Retinal pigment epithelial cell (primary cell): ENCODE measurements around the gene EID3.

Experiments used
- DNase-seq: peaks from one replicate; pipeline ENCODE4 v3.0.0-alpha.2; 2010; ENCODE audit warnings: low read depth
- H3K4me3 ChIP-seq: 2 replicates; pipeline ENCODE4 v1.5.1; 2011; ENCODE audit warnings: mild to moderate bottlenecking, low read length, control low read depth, moderate library complexity
- TF ChIP-seq, protein P1 (sequence below): conservative IDR thresholded peaks from 2 replicates; pipeline ENCODE4 v1.5.1; 2011; ENCODE audit warnings: low read depth, low read length, control low read depth, inconsistent platforms

Gene EID3

GRCh38 chr12:104295954-104296353 is 7.6 kb upstream of the EID3 start:
- H3K4me3 ChIP-seq, result no peak overlapping the region
- TF ChIP-seq, protein P1, sequence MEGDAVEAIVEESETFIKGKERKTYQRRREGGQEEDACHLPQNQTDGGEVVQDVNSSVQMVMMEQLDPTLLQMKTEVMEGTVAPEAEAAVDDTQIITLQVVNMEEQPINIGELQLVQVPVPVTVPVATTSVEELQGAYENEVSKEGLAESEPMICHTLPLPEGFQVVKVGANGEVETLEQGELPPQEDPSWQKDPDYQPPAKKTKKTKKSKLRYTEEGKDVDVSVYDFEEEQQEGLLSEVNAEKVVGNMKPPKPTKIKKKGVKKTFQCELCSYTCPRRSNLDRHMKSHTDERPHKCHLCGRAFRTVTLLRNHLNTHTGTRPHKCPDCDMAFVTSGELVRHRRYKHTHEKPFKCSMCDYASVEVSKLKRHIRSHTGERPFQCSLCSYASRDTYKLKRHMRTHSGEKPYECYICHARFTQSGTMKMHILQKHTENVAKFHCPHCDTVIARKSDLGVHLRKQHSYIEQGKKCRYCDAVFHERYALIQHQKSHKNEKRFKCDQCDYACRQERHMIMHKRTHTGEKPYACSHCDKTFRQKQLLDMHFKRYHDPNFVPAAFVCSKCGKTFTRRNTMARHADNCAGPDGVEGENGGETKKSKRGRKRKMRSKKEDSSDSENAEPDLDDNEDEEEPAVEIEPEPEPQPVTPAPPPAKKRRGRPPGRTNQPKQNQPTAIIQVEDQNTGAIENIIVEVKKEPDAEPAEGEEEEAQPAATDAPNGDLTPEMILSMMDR, result no peak
- DNase-seq, result no peak

DNA sequence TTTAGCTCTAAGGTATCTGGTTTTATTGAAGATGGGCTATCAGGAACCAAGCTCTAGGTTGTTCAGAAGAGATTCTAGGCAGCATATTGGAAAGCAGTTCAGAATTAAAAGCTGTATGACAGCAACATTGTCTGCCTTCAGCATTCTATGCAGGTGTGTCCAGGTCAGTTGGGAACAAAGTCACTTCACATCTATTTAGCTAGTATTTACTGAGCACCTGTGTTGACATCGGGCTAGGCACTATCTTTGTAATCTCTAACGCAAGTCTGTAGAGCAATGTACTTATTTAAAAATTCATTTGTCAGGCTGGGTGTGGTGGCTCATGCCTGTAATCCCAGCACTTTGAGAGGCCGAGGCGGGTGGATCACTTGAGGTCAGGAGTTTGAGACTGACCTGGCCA is 6.8 kb upstream of the EID3 start:
- TF ChIP-seq, protein P1, result no peak
- no peak for DNase-seq
- no peak overlapping the region for H3K4me3 ChIP-seq

- TF ChIP-seq, protein P1, result no peak
- DNase-seq, result no peak
- H3K4me3 ChIP-seq, result no peak overlapping the region
Observed at GRCh38 chr12:104297477-104298113, 5.9 kb upstream of the EID3 start.

GRCh38 chr12:104299842-104300481 is 3.6 kb upstream of the EID3 start:
- no peak overlapping the region for H3K4me3 ChIP-seq
- DNase-seq, result no peak
- TF ChIP-seq, protein P1, result no peak

DNA sequence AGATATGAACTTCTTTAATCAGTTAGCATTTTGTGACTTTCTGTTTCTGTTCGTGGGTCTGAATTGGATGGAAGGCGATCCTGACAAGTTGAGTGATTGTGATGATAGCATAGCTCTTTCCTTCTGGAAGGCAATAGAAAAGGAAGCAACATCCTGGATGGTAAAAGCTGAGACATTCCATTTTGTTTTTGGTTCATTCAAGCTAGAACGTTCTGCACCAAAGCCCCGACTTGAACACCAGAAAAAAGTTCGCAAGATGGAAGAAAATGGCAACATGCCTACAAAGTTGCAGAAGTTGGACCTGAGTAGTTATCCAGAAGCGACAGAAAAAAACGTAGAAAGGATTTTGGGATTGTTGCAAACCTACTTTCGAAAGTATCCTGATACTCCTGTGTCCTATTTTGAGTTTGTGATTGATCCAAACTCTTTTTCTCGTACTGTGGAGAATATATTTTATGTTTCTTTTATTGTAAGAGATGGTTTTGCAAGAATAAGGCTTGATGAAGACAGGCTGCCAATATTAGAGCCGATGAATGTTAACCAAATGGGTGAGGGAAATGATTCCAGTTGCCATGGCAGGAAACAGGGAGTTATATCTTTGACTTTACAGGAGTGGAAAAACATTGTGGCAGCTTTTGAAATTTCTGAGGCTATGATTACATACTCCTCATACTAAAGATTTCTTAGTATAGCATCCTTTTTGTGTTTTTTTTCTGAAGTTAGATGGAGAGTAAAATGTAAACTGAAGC is 896 bp downstream of the EID3 start:
- DNase-seq, result no peak
- TF ChIP-seq, protein P1, result no peak
- H3K4me3 ChIP-seq, result no peak overlapping the region

- no peak for DNase-seq
- no peak overlapping the region for H3K4me3 ChIP-seq
- TF ChIP-seq, protein P1, result no peak
Observed at GRCh38 chr12:104305349-104305748, 1.8 kb downstream of the EID3 start.

GRCh38 chr12:104306376-104306775 is 2.8 kb downstream of the EID3 start:
- TF ChIP-seq, protein P1, result no peak
- DNase-seq, result no peak
- no peak overlapping the region for H3K4me3 ChIP-seq
